ENCODE data around the gene ASIC1.

DNA sequence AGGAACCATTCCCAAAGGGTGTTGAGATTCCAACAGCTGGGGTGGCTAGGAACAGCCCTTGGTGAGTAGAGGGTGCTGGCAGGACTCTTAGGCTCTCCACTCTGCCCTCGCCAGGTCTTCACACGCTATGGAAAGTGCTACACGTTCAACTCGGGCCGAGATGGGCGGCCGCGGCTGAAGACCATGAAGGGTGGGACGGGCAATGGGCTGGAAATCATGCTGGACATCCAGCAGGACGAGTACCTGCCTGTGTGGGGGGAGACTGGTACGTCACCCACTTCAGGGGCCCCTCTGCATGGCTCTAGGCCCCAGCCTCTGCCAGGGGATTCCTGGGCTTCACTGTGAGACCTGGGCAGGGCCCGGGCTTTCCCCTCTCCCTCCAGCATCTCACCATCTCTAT is 19.7 kb downstream of the ASIC1 start:
- TF ChIP-seq POLR2A (IDR thresholded peaks at IDR 0.05) (no peak), POLR2AphosphoS5 (IDR thresholded peaks at IDR 0.05) (no peak)
- TF ChIP-seq, protein P1, sequence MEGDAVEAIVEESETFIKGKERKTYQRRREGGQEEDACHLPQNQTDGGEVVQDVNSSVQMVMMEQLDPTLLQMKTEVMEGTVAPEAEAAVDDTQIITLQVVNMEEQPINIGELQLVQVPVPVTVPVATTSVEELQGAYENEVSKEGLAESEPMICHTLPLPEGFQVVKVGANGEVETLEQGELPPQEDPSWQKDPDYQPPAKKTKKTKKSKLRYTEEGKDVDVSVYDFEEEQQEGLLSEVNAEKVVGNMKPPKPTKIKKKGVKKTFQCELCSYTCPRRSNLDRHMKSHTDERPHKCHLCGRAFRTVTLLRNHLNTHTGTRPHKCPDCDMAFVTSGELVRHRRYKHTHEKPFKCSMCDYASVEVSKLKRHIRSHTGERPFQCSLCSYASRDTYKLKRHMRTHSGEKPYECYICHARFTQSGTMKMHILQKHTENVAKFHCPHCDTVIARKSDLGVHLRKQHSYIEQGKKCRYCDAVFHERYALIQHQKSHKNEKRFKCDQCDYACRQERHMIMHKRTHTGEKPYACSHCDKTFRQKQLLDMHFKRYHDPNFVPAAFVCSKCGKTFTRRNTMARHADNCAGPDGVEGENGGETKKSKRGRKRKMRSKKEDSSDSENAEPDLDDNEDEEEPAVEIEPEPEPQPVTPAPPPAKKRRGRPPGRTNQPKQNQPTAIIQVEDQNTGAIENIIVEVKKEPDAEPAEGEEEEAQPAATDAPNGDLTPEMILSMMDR (IDR thresholded peaks at IDR 0.05), result no peak

All from stomach (tissue), 4 donors.